ENCODE data around the gene FIP1L1. TPM values are rescaled to one million over a fixed set of nuclear protein-coding genes. Genes with fewer than 3 reads are reported as not detected.

The FIP1L1 gene
- total RNA-seq, 1 experiment from 2014 or later: 68.0 TPM

GRCh38 chr4:53481586-53481985 lies 104.1 kb downstream of the FIP1L1 start:
- Mint-ChIP-seq H3K9me3 (no peaks in the 10 kb centered on the region; a peak in 1 of 5 replicates), H3K27me3 (ENCODE audit: low read depth) (no peaks in the 10 kb centered on the region; the same call in none of the 2 replicates), H3K4me1 (peaks cover 46 to 53% of the 10 kb centered on the region in 2 experiments), H3K36me3 (ENCODE audit: insufficient read depth in 1 of 3, low read depth in 3 of 3) (peaks cover 0 to 15% (median 0%) of the 10 kb centered on the region in 3 experiments; a peak in 1 of 7 replicates), H3K4me3 (no peak overlapping the region), H3K27ac (0 out of 7 replicates have a peak overlapping the region, but pooled peaks of 1 of the 3 experiments have one; percentile 47)
- no peak overlapping the region for H3K4me2 ChIP-seq (ENCODE audit: insufficient read depth, insufficient read length, low read length)
- H2BK120ac ChIP-seq (ENCODE audit: low read depth, low read length, poor library complexity, severe bottlenecking): no peak overlapping the region
- no peaks in the 10 kb centered on the region for H3K9me3 ChIP-seq (ENCODE audit: control insufficient read depth, low read depth, low read length)
- no peak overlapping the region for H4K8ac ChIP-seq (replicated peaks; ENCODE audit: insufficient read length, low read depth, low read length)
- no peak overlapping the region for H2BK15ac ChIP-seq (ENCODE audit: low read depth, low read length)
- H3K79me2 ChIP-seq (ENCODE audit: insufficient read depth, low read length): no peaks in the 10 kb centered on the region
- TF ChIP-seq CTCF (conservative IDR thresholded peaks at IDR 0.05): no peak
- no peak overlapping the region for H2BK20ac ChIP-seq (ENCODE audit: low read depth, low read length, poor library complexity, severe bottlenecking)
- no peak overlapping the region for H3K56ac ChIP-seq (ENCODE audit: insufficient read length, low read depth, low read length)
- WGBS (ENCODE audit: extremely low coverage, insufficient read length, low lambda C conversion rate): no CpG with 5 or more reads among the region's 8 CpGs
- no peak overlapping the region for H3K27ac ChIP-seq (ENCODE audit: insufficient read length, low read depth, low read length)
- H3K23ac ChIP-seq (ENCODE audit: insufficient read length, low read depth, low read length): no peak overlapping the region
- no peaks in the 10 kb centered on the region for H4K20me1 ChIP-seq (ENCODE audit: control insufficient read depth, insufficient read depth, insufficient read length)
- no peak overlapping the region for H3K14ac ChIP-seq (ENCODE audit: insufficient read depth, low read length)
- H3T11ph ChIP-seq (ENCODE audit: low read length): no peak overlapping the region
- no peak for DNase-seq
- H4K91ac ChIP-seq (ENCODE audit: insufficient read length, low read depth, low read length): no peak overlapping the region
- H3K79me1 ChIP-seq (ENCODE audit: insufficient read depth, low read depth, low read length, poor library complexity, severe bottlenecking): no peaks in the 10 kb centered on the region
- H4K5ac ChIP-seq (ENCODE audit: insufficient read length, low read depth, low read length): no peak overlapping the region
- no peak overlapping the region for H3K4ac ChIP-seq (ENCODE audit: low read depth, low read length)
- H3K23me2 ChIP-seq (ENCODE audit: insufficient read length, low read depth, low read length, poor library complexity, severe bottlenecking): no peaks in the 10 kb centered on the region
- H2BK5ac ChIP-seq (ENCODE audit: insufficient read length, low read length): no peak overlapping the region
- H3K18ac ChIP-seq (ENCODE audit: insufficient read length, low read depth, low read length): no peak overlapping the region
- no peak overlapping the region for H2AFZ ChIP-seq (ENCODE audit: low read length)
- no peak overlapping the region for H3K9ac ChIP-seq (ENCODE audit: extremely low read depth, insufficient read length, low read length)
- H3K27me3 ChIP-seq (ENCODE audit: insufficient read depth, low read length): no peaks in the 10 kb centered on the region
- H2BK12ac ChIP-seq (ENCODE audit: insufficient read length, low read depth, low read length): no peak overlapping the region
- H3K4me1 ChIP-seq (ENCODE audit: insufficient read depth, low read length): peaks cover 4% of the 10 kb centered on the region
- H2AK5ac ChIP-seq (ENCODE audit: insufficient read length, low read length): no peak overlapping the region

All from H9 (cell line).